ENCODE results near the gene GAS7.

GAS7 gene

DNA sequence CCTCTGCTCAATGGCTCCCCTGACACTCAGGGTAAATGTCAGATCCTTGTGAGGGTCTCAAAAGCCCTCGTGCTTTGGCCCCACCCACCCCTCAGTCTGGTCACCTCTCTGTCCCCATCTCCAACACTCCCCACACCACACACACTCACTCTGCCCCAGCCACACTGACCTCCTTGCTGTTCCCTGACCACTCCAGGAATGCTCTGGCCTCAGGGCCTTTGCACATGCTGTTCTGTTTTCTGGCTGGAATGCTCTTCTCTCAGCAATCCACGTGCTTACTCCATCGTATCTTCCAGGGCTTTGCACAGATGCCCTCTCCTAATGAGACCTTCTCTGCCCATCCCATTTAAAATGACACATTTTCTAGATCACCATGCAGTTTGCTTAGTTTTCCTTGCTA is 28.2 kb downstream of the GAS7 start:
- DNase-seq, result no peak

DNA sequence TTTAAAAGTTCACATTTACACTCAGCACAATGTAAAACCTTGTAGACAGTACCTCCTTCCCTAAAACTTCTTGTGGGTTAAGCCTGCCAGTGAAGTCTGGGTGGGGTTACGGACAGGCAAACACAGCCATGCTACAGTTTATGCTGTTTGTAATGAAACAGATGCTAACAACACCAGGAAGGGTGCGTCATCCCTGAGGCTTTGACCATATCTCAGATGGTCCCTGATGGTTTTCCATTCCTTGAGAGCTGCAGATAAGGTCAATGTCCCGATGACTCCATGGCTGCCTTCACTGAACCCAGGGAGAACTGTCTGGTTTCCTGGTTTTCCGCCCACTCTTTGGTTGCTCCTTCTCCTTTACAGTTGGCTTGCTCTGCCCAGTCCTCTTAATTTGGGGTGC is 29.1 kb downstream of the GAS7 start:
- no peak for DNase-seq

DNA sequence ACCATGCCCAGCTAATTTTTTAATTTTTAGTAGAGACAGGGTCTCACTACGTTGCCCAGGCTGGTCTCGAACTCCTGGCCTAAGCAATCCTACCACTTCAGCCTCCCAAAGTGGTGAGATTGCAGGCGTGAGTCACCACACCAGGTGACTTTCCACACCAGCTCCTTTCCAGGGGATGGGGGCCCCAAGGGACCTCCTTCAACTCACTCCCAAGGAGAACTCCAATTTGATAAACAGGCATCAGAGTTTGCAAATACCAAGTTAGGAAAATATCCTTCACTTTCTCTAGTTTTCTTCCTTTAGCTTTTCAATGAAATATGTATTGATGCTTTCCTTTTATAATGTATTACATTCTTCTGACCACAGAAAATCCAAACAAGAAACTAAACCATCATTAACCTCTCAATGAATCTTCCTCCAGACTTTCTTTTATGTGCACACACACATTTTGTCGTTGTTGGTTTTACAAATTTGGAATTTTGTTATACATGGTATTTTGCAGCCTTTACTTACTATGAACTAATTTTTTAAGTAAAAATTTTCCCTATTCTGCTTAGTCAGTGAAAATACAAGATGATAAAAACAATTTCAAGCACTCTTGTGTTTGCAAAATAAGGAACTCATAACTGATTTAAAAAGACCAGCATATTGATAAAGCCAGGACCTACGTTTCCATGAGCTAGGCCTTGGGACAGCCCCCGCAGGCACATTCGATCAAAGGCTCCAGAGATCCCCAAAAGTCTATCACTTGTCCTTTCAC is 32.0 kb downstream of the GAS7 start:
- DNase-seq, result no peak

DNA sequence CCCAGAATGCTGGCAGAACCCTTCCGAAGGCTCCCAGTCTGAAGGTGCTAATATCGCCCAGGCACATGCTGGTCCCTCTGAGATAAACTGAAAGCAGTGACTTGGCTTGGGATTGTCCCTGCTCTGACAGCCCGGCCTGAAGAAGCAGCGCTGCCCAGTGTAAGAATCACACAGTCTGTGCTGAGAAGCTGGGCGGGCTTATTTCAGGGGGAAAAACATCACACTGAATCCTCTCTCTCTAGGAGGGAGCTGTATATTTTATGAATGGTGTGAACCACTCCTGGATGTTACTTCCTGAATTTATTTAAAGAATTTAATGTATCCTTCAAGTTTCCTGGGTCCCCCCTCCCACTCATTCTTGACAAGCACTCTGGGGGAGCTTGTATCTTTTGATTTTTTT is 36.3 kb downstream of the GAS7 start:
- no peak for DNase-seq

DNA sequence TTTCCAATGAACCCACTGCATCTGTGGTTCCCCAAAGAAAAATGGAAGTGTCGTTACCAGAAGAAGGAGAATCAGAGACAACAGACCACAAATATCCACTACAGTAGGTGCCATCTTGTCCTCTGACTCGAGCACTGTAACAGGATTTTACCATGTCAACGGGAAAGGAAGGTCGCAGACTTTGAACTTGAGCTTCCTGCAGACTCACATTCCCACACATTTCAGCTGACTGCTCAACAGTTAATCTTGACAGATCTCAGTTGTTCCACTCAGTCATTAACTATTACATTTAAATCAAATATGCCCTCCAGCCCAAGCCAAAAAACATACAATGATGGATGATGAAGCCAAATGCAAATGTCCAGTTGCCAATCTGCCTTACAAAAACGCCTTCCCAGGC is 37.0 kb downstream of the GAS7 start:
- DNase-seq, result no peak

DNA sequence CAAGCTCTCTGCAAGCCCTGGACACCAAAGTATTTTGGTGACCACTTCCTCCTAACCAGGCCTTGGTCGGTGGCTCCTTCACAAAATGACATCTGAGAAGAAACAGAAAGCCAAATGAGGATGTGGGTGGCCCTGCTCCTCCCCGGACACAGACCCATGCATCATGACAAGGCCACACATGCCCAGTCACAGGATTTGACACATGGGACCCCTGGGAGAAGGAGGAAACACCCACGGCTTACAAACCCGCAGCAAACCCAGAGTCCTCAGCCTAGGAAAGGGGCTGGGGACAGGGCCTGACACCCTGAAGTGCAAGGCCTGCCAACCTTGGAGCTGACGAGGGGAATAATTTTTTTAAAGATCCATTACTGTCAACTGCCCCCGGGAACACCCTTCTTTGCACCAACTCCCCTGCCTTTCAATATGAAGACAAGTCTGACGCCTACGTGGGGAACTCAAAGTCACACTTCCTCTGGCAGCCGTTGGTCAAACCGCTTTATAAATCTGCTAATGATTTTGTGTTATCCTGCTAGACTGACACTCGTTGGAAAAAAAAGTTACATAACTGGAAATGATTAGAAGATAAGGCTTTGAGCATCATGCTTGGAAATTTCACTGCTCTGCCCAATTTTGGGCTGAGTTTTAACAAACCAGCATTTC is 41.3 kb downstream of the GAS7 start:
- DNase-seq, result no peak

DNA sequence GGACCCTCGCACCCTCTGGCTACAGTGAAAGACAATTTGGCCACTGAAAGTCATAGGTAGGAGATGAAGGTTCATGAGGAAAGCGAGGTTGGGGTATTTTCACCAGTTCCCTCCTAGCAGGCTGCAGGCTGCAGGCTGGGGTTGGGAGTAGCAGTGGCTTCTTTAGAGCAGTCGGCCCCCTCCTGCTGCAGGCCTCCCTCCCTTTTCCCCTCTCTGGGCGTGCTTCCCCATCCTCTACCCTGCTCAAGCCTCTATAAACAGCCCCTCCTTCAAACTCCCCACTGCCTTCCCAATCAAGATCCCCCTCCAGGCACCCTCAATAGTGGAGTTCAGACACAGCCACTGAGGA is 41.8 kb downstream of the GAS7 start:
- DNase-seq, result no peak

DNA sequence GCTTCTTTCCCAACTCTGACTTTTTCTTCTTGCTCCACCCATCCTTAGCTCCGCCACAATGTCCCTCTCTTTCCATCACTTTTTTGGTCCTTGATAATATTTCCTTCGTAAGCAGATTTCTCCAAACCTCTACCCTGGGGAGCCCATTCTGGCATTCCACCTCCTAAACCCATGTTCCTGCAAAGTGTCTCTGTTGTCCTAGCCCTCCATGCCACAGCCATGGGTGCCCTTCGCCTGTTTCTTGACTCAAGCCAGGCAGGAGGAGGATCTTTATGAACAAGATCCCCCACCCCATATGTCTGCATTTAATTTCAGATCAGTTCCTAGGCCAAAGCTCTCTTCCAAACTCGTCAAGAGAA is 42.4 kb downstream of the GAS7 start:
- DNase-seq, result no peak

DNA sequence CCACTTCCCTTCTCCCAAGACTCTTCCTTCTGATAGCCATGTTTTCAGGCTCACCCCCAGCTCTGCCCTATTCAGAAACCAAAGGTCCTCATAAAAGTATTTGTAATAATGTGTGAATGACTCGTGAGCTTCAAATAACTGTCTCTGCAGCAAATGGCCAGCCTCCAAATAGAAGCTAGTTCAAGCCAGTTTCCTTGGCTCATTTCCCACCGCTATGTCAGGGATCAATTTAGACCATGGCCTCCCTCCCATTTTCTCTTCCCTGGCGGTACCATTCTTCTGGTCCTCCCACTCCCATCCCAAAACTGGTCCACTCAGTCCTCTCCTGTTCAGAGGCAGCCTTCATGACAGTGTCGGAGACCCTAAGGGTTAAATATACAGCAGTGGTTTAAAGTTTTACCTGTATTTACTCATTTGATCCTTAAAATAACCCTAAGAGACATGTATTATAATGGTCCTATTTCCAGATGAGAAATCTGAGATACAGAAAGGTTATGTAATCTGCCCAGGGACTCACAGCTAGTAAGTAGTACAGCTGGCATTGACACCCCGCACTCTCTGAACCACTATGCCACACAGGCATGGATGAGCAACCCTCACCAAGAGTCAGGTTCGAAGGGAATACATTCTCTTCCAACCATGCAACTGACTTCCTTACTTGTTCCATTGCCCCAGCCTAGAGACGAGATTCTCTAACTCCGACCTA is 42.9 kb downstream of the GAS7 start:
- DNase-seq, result no peak

DNA sequence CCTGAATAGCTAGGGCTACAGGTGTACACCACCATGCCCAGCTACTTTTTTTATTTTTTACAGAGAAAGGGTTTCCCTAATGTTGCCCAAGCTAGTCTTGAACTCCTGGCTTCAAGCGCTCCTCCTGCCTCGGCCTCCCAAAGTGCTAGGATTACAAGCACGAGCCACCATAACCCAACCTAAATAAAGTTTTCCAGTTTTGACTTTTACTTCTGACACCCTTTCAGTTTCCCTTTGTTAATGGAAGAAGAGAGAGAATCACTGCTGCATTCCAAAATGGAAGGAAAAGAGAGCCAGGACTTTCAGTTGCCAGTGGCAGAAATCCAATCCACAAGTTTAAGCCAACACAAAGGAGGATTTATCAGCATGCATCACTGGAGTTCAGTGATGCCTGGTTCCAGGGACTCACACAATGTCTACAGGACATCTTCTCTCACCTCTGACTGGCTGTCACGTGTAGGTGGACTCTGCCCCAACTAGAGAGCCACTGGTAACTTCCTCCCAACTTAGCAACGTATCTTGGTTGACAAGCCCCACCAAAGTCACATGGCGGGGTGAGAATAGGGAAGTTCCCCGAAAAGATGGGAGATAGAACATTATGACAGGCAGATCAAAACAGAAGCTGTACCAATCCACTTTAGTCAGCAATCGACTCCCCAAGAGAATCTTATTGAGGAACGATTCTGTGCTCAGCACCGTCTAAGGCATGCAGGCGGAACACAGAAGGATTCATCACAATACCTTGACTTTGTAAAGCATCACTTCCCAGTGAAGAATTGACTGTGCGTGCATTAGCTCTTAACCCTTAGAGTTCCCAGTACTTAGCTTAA is 46.5 kb downstream of the GAS7 start:
- no peak for DNase-seq

DNA sequence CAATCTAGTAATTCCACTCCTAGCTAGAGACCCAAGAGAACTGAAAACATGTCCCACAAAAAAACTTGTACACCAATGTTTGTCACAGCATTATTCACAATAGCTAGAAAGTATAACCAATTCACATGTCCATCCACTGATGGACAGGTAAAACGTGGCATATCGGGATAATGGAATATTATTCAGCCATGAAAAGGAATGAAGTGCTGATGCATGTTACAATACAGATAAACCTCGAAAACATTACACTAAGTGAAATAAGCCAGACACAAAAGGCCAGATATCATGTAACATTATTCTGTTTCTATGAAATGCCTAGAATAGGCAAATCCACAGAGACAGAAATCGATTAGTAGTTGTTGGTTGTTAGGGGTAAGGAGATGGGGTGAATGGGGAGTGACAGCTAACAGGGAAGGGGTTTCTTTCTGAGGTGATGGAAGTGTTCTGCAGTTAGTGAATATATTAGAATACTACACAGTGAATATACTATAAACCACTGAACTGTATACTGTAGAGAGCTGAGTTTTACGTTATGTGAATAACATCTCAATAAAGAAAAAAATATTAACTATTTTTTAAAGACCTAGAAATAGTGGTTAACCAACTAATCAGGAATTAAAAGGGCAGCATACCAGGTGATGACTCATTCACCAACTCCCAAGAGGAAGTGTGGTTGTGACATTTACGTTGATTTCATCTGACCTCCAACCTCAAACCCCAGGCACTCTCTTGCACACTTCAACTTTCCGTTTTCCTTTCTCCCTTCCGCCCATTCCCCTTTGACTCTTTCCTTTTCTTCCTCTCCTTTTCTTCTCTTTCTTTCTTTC is 48.6 kb downstream of the GAS7 start:
- DNase-seq, result no peak

DNA sequence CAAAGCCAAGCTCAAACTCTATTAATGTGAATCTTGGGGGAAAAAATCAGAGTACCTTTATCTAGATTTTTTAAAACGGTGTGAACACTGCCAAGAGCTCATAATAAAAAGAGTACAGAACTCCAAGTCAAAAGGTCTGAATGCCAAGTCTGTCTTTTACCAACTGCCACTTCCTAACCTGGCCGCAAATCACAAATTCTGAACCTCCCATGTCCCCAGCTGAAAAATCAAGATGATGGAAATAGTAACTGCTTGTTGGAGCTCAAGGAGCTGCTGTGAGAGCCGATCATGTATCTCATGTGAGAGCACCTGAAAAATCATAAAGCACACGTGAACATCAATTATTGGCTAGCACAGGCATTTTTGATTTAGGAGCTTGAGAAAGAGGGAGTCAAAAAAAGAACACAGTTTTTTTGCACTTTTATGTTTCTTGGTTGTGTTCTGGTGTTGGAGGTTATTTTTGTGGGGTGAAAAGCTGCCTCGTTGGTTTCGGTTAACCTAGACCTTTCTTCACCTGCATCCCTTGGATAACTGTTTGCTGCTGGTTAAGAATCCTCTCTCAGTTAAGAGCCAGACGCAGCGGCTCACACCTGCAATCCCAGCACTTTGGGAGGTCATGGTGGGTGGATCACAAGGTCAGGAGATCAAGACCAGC is 50.5 kb downstream of the GAS7 start:
- DNase-seq, result no peak

DNA sequence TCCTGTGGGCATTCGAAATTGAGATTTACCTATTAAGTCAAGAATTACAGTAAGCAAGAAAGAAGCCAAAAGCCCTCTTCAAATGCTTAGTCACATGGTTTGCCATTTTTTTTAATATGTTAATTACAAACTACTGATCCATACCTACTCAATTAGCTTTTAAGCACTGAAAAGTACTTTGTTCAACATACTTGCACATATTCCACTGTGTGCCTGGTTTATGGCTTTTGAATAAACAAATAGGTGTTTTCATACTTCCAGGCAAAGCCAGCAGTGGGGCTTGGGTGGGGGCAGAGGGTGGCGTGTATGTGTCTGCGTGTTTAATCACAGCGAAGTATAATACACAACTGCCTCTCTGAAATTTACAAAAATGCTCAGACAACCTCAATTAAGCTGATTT is 51.4 kb downstream of the GAS7 start:
- no peak for DNase-seq

DNA sequence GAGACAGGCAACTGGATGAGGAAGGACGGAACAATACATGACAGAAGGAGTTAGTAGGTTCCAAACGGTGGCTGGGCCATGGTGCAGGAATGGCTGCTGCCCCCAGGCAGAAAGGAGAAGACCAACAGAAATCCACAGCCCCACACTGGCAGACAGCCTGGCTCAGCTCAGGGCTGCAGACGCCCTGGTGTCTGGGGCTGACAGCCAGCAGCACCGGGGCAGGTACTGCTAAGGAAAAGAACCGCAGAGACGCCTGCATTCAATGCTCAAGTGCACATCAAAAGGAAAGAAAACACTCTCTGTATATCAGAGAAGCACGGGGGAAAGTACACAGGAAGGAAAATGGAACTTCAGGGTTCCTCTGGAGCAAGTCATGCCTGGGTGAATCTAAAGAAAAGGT is 53.4 kb downstream of the GAS7 start:
- DNase-seq, result no peak

DNA sequence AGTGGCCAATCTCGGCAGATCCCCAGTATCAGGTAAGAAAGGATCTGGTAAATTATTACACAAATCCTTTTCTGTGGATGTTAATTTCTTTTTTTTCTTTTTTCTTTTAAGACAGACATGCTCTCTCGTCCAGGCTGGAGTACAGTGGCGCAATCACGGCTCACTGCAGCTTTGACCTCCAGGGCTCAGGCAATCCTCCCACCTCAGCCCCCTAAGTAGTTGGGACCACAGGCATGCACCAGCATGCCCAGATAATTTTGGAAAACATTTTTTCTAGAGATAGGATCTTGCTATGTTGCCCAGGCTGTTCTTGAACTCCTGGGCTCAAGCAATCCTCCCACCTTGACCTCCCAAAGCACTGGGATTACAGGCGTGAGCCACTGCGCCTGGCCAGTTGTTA is 54.0 kb downstream of the GAS7 start:
- no peak for DNase-seq

DNA sequence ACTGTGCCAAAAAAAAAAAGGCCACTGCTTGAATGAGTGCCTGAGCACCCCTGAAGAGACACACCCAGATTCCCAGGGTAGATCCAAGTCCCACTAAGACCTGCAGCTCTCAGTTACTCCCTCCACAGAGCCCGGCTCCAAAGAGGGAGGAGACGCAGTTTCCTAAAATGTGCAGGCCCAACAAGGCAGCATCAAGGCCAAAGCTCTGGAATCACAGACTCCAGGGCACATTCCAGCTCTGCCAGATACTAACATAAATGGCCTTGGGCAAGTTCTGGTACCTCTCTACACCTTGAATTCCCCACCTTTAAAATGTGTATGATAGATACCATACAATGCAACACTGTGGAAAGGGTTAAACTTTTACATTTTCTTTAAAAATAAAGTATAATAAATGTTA is 57.0 kb downstream of the GAS7 start:
- no peak for DNase-seq

DNA sequence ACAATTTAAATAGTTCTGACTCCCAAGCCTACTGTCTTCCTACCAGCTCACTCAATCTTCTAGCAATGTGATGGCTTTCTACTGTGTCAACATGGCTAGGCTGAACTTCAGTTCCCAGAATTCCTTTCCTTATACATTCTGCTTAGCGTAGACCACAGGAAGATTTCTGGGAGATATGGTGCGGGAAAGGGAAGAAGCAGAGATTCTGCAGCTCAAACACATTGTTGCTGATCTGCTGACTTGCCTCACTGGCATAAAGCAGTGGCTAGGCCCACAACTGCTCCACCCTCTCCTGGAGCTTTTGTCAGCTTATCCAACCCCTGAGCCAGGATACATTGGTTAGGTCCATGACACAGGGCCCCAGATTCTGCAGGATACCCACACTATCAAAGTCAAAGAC is 58.8 kb downstream of the GAS7 start:
- no peak for DNase-seq

DNA sequence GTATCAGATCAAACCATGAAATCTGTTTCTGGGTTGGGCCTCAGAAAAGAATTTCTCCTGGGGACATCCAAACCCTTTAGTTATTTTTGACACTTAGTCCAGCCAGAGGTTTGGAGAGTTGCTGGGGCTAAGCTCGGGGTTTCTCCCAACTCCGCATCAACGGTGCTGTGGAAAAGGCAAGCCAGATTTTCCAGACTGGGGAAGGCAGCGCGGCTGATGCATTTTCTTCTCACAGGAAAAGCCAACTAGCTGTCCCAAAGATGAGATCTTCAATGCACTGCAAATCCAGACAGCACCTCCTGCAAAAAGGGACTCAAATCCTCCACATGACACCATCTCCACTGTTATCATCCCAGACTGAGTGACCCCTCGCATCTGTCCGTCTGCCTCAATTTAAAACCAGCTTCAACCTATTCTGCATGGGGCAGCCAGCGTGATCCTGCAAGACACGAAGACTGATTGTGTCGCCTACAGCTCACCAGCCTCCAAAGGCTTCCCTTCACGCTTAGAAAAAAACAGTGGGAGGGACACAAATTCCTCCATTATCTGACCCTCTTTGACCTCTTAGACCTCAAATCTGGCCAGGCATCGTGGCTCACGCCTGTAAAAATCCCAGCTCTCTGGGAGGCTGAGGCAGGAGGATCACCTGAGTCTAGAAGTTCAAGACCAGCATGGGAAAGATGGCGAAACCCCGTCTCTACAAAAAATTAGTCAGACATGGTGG is 62.0 kb downstream of the GAS7 start:
- DNase-seq, result no peak

DNA sequence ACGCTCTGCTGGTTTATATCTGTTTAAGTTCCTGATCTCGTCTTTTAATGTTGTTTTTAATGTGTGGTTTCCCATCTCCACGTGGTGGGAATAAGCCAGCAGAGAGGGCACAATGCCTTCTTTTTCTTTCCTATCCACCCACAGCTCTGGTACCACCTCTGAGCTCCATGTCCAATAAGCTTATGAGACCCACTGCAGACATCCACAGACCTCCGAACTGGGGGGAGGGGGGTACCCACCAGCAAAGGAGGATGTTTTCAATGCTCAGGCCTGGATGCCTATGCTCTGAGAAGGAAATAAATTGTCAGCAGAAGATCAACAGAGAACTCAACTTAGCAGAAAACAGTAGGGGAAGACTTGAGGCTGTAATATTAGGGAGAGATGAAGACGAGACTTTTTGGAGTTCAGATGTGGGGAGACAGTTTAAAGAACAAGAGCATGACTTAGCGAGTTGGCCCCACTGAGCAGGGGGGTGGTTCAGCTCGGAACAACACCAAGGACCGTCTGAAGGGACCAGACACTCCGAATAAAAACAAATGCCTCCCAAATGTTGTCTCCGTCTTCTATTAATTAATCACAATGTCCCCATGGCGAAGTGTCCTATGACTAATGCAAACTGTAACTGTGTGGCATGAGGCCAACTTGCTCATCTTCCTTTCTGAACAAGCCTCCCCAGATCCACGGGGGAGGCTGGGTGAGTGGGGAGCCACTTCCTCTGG is 62.7 kb downstream of the GAS7 start:
- DNase-seq, result no peak

DNA sequence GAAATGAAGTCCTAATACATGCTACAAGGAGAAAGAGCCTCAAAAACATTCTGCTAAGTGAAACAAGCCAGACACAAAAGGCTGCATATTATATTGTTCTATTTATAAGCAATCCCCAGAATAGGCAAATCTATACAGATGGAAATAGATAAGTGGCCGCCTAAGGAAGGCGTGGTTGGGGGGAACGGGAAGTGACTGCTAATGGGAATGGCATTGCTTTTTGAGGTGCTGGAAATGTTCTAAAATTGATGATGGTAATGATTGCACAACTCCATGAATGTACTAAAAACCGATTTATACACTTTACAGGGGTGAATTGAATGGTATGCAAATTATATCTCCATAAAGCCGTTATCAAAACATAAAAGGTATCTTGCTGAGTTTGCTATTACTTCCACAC is 67.7 kb downstream of the GAS7 start:
- no peak for DNase-seq

DNA sequence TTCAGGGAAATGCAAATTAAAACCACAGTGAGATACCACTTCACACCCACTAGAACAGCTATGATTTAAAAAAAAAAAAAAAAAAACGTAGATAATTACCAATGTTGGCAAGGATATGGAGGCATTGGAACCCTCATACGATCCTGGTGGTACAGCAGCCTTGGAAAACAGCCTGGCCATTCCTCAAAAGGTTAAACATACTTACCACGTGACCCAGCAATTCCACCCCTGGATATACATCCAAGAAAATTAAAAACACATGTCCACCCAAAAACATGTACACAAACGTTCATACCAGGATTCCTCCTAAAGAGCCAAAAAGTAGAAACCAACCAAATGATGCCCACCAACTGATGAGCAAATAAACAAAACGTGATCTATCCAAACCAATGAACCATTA is 68.1 kb downstream of the GAS7 start:
- no peak for DNase-seq
